Prostate gland (tissue), 2 donors: Measurements from ENCODE around the gene LBH. TPM values are rescaled to one million over a fixed set of nuclear protein-coding genes. Genes with fewer than 3 reads are reported as not detected.

Source experiments
- DNase-seq: peaks from one replicate; pipeline ENCODE4 v3.0.0-alpha.2; 2019; ENCODE audit warnings: low spot score
- H3K27ac ChIP-seq, 2 donors: fragments of 200-600 bp; sonication (generic); 2 replicates each; pipeline ENCODE4 v1.5.1; 2017 to 2019
- H3K27me3 ChIP-seq: fragments of 200-600 bp; sonication (generic); replicated peaks from 2 replicates; pipeline ENCODE4 v1.5.1; 2019; ENCODE audit not compliant: insufficient read depth
- H3K36me3 ChIP-seq, 2 donors: fragments of 200-600 bp; sonication (generic); 1 replicate in 1 of 2; 2 replicates in 1 of 2; pipeline versions ENCODE4 v1.5.1 to v1.8.1; 2017 to 2019
- H3K4me1 ChIP-seq: fragments of 200-600 bp; sonication (generic); replicated peaks from 2 replicates; pipeline ENCODE4 v1.5.1; 2019
- H3K4me3 ChIP-seq, 2 donors: fragments of 200-600 bp; sonication (generic); 2 replicates each; pipeline ENCODE4 v1.5.1; 2017 to 2019
- H3K9me3 ChIP-seq: fragments of 200-600 bp; sonication (generic); 2 replicates; pipeline ENCODE4 v1.5.1; 2017
- POLR2A ChIP-seq: fragments of 450-650 bp; IDR thresholded peaks from one replicate; pipeline ENCODE4 v1.6.1; 2016; ENCODE audit warnings: antibody characterized with exemption, mild to moderate bottlenecking
- POLR2AphosphoS5 ChIP-seq: sonication (generic); formaldehyde crosslinking; IDR thresholded peaks from one replicate; pipeline ENCODE4 v1.6.1; 2017; ENCODE audit warnings: antibody characterized with exemption
- WGBS: methylation state at CpG from one replicate; pipeline ENCODE4 v1.1.5; 2018; 5-methylcytosine and 5-hydroxymethylcytosine counted together
- intact Hi-C: fragments of 100-400 bp; cut with DNase I; formaldehyde crosslinking; loops from one replicate; pipeline ENCODE4 v1.14.2; 2022
- total RNA-seq, 2 donors: library from RNA; depleted of rRNA; stranded (reverse); fragments of >200 nt; gene quantifications; one replicate each; pipeline ENCODE4 v1.1.0, GENCODE V29; 2016
- TF ChIP-seq, protein P1 (sequence below), 4 experiments: fragments of 200-600 bp in 2 of 4; fragments of 450-650 bp in 2 of 4; sonication (generic) in 2 of 4; IDR thresholded peaks; 1 replicate in 3 of 4; 2 replicates in 1 of 4; pipeline ENCODE4 v1.5.1; 2016 to 2019; ENCODE audit warnings: antibody characterized with exemption in 4 of 4, mild to moderate bottlenecking in 2 of 4, moderate library complexity in 2 of 4

Gene LBH
- total RNA-seq, 2 donors from 2014 or later = 33.3 to 41.8 TPM

DNA sequence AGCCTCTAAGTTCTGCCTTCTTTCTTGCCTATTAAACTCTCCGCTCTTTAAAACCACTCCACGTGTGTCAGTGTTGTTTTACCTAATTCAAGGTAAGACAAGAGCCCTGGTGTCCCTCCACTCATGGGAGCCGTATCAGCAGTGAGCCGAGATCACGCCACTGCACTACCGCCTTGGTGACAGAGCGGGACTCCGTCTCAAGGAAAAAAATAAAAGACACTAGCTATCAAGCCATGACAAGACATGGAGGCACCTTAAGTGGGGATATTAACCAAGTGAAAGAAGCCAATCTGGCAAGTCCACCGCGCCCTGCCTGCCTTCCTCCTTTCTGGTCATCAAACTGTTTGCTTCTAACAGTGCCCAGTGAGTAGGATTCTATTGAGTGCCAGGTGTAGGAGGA, 40.2 kb upstream of the LBH start:
- Histone ChIP-seq H3K36me3 (no peaks in the 10 kb centered on the region), H3K27ac (no peak overlapping the region), H3K27me3 (no peaks in the 10 kb centered on the region), H3K9me3 (no peaks in the 10 kb centered on the region), H3K4me1 (no peaks in the 10 kb centered on the region), H3K4me3 (no peak overlapping the region)
- DNase-seq = no peak
- 95% methylated on average over 10 of the region's 10 CpGs for WGBS
- intact Hi-C loops = no loop called here
- TF ChIP-seq, protein P1, sequence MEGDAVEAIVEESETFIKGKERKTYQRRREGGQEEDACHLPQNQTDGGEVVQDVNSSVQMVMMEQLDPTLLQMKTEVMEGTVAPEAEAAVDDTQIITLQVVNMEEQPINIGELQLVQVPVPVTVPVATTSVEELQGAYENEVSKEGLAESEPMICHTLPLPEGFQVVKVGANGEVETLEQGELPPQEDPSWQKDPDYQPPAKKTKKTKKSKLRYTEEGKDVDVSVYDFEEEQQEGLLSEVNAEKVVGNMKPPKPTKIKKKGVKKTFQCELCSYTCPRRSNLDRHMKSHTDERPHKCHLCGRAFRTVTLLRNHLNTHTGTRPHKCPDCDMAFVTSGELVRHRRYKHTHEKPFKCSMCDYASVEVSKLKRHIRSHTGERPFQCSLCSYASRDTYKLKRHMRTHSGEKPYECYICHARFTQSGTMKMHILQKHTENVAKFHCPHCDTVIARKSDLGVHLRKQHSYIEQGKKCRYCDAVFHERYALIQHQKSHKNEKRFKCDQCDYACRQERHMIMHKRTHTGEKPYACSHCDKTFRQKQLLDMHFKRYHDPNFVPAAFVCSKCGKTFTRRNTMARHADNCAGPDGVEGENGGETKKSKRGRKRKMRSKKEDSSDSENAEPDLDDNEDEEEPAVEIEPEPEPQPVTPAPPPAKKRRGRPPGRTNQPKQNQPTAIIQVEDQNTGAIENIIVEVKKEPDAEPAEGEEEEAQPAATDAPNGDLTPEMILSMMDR (IDR thresholded peaks at IDR 0.05) = no peak
- TF ChIP-seq POLR2A (no peak), POLR2AphosphoS5 (no peak)

DNA sequence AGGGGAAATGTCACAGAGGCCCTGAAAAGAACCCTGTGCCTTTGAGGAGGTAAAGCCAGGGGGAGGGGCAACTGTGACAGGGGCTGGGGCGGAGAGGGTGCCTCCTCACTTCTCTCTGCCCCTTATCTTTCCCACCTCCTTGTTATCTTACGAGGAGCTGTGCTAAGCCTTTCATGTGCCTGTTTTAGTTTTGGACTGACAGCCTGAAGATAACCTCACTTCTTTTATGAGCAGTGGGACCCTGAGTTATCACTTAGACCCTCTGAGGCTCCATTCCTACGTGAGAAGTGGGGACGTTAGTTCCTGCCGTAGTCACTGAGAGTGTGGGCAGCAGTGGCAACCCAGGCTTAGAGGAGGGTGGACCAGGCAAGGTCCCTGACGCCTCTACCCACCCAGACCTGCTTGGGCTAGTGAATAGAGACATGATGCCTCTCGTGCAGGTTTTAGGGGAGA, 39.5 kb upstream of the LBH start:
- TF ChIP-seq POLR2AphosphoS5 = no peak
- TF ChIP-seq, protein P1 (IDR thresholded peaks at IDR 0.05) = no peak
- TF ChIP-seq POLR2A = no peak
- Histone ChIP-seq H3K9me3 (no peaks in the 10 kb centered on the region), H3K4me1 (no peaks in the 10 kb centered on the region), H3K27ac (no peak overlapping the region), H3K4me3 (no peak overlapping the region), H3K36me3 (no peaks in the 10 kb centered on the region), H3K27me3 (no peaks in the 10 kb centered on the region)
- intact Hi-C loops = no loop called here
- 78% methylated on average over 7 of the region's 7 CpGs for WGBS
- no peak for DNase-seq

DNA sequence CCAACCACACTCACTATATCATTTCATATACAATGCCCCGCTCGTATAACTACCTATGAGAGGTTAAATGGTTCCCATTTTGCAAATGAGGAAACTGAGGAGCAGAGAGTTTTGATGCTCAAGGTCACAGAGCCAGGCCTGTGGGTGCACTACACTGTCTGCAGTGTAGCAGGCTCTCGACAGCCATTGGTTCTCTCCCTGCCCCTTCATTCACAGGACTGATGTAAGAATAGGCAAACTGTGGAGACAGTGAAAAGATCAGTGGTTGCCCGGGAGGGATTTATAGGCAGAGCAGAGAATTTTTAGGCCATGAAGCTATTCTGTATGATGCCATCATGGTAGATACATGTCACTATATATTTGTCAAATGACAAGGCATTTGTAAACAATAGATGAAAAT, 39.0 kb upstream of the LBH start:
- H3K9me3 ChIP-seq = no peaks in the 10 kb centered on the region
- 74% methylated on average over 4 of the region's 4 CpGs for WGBS
- intact Hi-C loops = no loop called here
- no peak overlapping the region for H3K4me3 ChIP-seq
- no peak overlapping the region for H3K27ac ChIP-seq
- H3K27me3 ChIP-seq = no peaks in the 10 kb centered on the region
- H3K4me1 ChIP-seq = no peaks in the 10 kb centered on the region
- TF ChIP-seq, protein P1 (IDR thresholded peaks at IDR 0.05) = no peak
- TF ChIP-seq POLR2A (no peak), POLR2AphosphoS5 (no peak)
- DNase-seq = no peak
- no peaks in the 10 kb centered on the region for H3K36me3 ChIP-seq

DNA sequence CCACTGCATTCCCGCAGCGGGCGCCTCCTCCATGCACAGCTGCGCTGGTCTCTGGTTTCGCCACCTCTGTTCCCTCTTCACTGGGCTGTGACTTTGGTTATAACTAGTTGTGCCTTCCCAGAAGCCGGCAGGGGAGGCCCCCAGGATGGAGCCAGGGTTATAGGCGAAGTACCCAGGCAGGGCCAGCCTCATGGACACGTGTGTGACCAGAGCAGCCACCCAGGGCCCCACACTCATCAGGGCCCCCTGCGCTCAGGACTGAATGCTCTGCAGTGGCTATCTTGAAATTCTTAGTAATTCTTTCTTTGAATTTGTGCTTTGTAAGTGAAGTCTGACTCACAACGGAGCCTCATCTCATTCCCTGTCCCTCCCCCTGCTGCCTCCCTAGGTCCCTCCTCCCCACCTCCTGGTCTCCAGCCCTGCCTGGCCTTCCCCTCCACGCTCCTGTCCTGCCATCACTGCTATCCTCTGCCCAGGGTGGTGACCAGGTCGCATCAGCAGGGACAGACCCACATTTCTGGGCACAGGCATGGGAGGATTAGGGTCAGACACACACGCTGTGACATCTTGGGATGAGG, 38.1 kb upstream of the LBH start:
- H3K27ac ChIP-seq = no peak overlapping the region
- intact Hi-C loops = no loop called here
- no peak overlapping the region for H3K4me3 ChIP-seq
- H3K36me3 ChIP-seq = no peaks in the 10 kb centered on the region
- H3K4me1 ChIP-seq = no peaks in the 10 kb centered on the region
- WGBS = 93% methylated on average over 13 of the region's 13 CpGs
- H3K9me3 ChIP-seq = no peaks in the 10 kb centered on the region
- TF ChIP-seq, protein P1 (IDR thresholded peaks at IDR 0.05) = no peak
- no peak for TF ChIP-seq POLR2AphosphoS5
- TF ChIP-seq POLR2A = no peak
- DNase-seq = no peak
- no peaks in the 10 kb centered on the region for H3K27me3 ChIP-seq

DNA sequence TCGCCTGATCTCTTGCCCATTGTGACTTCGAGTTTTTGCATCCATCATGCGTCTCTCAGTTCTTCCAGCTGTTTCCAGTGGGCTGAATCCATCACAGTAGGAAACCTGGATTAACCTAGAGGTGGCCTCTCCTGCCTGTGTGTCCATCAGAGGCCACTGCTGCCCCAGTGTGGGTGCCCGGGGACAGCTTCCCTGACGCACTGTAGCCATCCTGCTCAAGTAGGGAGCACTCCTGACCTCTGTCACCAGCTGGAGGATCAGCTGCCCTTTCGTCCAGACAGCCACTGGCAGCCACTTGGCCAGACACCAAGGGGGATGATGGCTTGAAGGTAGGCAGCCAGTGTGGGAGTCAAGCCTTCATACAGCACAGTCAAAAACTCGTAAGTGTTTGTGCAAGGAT, 36.9 kb upstream of the LBH start:
- H3K36me3 ChIP-seq = no peaks in the 10 kb centered on the region
- H3K27ac ChIP-seq = no peak overlapping the region
- WGBS = 91% methylated on average over 7 of the region's 7 CpGs
- no peak overlapping the region for H3K4me3 ChIP-seq
- TF ChIP-seq, protein P1 (IDR thresholded peaks at IDR 0.05) = no peak
- TF ChIP-seq POLR2A = no peak
- TF ChIP-seq POLR2AphosphoS5 = no peak
- H3K4me1 ChIP-seq = no peaks in the 10 kb centered on the region
- no peaks in the 10 kb centered on the region for H3K9me3 ChIP-seq
- intact Hi-C loops = no loop called here
- no peaks in the 10 kb centered on the region for H3K27me3 ChIP-seq
- DNase-seq = no peak
